Glutamatergic neuron (in vitro differentiated cells): ENCODE results near the gene NEK7. TPM values are rescaled to one million over a fixed set of nuclear protein-coding genes. Genes with fewer than 3 reads are reported as not detected.

Experiments used
- DNase-seq: peaks from one replicate; pipeline ENCODE4 v3.0.0; 2022
- H3K27ac Mint-ChIP-seq: one replicate; pipeline ENCODE4 v1.8.0; 2020; ENCODE audit warnings: mild to moderate bottlenecking, mixed read lengths, inconsistent platforms; ENCODE audit not compliant: unreplicated experiment
- H3K27me3 Mint-ChIP-seq: one replicate; pipeline ENCODE4 v1.8.0; 2020; ENCODE audit warnings: mild to moderate bottlenecking, moderate library complexity, mixed read lengths, inconsistent platforms; ENCODE audit not compliant: unreplicated experiment
- H3K36me3 Mint-ChIP-seq: one replicate; pipeline ENCODE4 v1.8.0; 2020; ENCODE audit warnings: mild to moderate bottlenecking, mixed read lengths, inconsistent platforms; ENCODE audit not compliant: unreplicated experiment
- H3K4me1 Mint-ChIP-seq: one replicate; pipeline ENCODE4 v1.8.0; 2020; ENCODE audit warnings: mild to moderate bottlenecking, low read depth, mixed read lengths, inconsistent platforms; ENCODE audit not compliant: unreplicated experiment
- H3K4me3 Mint-ChIP-seq: one replicate; pipeline ENCODE4 v1.8.0; 2020; ENCODE audit warnings: mild to moderate bottlenecking, mixed read lengths, inconsistent platforms; ENCODE audit not compliant: unreplicated experiment
- H3K9me3 Mint-ChIP-seq: one replicate; pipeline ENCODE4 v1.8.0; 2020; ENCODE audit warnings: mild to moderate bottlenecking, moderate library complexity, mixed read lengths, inconsistent platforms; ENCODE audit not compliant: unreplicated experiment
- total RNA-seq: library from RNA; stranded (reverse); fragmentation: NEBNext Ultra II Directional; extraction: Animal tissue kit (Norgen Biotek cat#: 25700); gene quantifications from one replicate; pipeline ENCODE4 v1.2.1, GENCODE V29; 2021; ENCODE audit not compliant: unreplicated experiment
- TF ChIP-seq, protein P1 (sequence below): fragments of 200-600 bp; sonication (generic); IDR thresholded peaks from one replicate; pipeline ENCODE4 v1.5.0; 2021; ENCODE audit not compliant: partially characterized antibody, unreplicated experiment

The NEK7 gene
- total RNA-seq, 1 donor from 2014 or later = 11.5 TPM

DNA sequence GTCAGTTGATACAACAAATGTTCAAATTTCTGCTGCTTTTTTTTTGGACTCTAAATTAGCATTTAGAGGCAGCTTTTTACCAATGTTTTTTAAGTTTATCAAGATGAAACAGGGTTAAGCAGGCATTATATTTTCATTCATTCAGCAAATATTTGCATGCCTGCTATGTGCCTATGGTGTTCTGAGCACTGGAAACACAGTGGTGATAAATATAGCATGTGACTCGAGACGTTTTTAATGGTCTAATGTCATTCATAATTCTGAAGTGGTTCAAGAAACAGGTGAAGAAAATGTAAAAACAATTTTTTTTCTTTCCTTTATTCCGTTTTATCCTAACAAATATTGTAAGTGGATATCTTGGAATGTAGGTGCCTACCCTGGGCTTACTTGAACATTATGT is 26.8 kb downstream of the NEK7 start:
- H3K4me3 Mint-ChIP-seq = no peak overlapping the region
- TF ChIP-seq, protein P1, sequence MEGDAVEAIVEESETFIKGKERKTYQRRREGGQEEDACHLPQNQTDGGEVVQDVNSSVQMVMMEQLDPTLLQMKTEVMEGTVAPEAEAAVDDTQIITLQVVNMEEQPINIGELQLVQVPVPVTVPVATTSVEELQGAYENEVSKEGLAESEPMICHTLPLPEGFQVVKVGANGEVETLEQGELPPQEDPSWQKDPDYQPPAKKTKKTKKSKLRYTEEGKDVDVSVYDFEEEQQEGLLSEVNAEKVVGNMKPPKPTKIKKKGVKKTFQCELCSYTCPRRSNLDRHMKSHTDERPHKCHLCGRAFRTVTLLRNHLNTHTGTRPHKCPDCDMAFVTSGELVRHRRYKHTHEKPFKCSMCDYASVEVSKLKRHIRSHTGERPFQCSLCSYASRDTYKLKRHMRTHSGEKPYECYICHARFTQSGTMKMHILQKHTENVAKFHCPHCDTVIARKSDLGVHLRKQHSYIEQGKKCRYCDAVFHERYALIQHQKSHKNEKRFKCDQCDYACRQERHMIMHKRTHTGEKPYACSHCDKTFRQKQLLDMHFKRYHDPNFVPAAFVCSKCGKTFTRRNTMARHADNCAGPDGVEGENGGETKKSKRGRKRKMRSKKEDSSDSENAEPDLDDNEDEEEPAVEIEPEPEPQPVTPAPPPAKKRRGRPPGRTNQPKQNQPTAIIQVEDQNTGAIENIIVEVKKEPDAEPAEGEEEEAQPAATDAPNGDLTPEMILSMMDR = no peak

DNA sequence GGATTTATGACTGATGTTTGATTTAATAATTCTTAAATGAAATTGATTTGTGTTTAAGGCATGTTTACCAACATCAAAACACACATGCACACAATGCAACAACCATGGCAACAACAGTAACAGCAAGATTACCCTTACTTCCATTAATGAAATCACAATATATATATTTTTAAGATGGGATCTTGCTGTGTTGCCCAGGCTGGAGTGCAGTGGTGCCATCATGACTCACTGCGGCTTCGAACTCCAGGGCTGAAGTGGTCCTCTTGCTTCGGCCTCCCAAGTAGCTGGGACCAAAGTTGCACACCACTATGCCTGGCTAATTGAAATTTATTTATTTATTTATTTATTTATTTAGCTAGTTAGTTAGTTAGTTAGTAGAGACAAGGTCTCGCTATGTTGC is 27.7 kb downstream of the NEK7 start:
- DNase-seq = no peak
- H3K9me3 Mint-ChIP-seq = no peaks in the 10 kb centered on the region
- TF ChIP-seq, protein P1 = no peak
- H3K4me3 Mint-ChIP-seq = no peak overlapping the region
- H3K27ac Mint-ChIP-seq = no peak overlapping the region
- H3K27me3 Mint-ChIP-seq = no peaks in the 10 kb centered on the region
- H3K36me3 Mint-ChIP-seq = no peaks in the 10 kb centered on the region
- H3K4me1 Mint-ChIP-seq = peaks cover 11% of the 10 kb centered on the region

More for the DNA sequence above, 26.8 kb downstream of the NEK7 start:
- Mint-ChIP-seq H3K9me3 (no peaks in the 10 kb centered on the region), H3K27me3 (no peaks in the 10 kb centered on the region), H3K4me1 (peaks cover 15% of the 10 kb centered on the region), H3K27ac (no peak overlapping the region), H3K36me3 (no peaks in the 10 kb centered on the region)
- no peak for DNase-seq

DNA sequence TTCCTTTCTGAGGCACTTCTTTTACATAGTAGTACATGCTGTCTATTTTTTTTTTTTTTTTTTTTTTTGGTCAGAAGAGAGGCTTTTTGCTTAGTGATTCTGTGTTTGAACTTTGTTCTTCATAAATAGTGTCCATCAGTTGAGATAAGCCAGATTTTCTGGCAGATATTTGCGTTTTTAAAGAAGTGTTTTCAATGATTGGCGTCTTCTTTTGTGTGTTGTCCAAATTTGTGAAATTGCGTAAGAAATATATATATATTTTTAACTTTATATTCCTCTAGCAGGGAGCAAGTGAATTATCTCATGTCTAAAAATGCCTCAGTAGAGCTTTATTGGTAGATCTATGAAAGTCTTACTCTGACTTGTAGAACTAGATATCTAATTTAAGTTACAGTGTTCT is 28.3 kb downstream of the NEK7 start:
- no peaks in the 10 kb centered on the region for H3K36me3 Mint-ChIP-seq
- no peak overlapping the region for H3K4me3 Mint-ChIP-seq
- peaks cover 4% of the 10 kb centered on the region for H3K4me1 Mint-ChIP-seq
- H3K9me3 Mint-ChIP-seq = no peaks in the 10 kb centered on the region
- TF ChIP-seq, protein P1 = no peak
- no peak overlapping the region for H3K27ac Mint-ChIP-seq
- DNase-seq = no peak
- H3K27me3 Mint-ChIP-seq = no peaks in the 10 kb centered on the region

DNA sequence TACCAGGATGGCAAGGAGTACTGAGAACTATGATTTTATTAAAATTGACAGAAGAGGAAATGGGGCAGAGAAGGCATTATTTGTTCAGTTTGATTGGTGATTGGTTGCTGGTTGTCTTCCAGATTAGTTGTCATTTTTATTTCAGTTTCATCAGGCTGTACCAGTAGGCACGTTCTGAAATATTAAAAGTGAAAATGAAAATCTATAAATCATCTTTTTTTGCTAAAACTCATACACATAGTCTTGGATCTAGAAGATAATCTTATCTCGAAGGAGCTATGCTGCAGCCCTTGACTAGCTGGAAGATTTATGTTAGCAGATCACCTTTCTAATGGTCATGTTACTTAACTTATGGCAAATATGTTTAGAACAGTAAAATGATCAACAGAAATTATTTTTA is 29.0 kb downstream of the NEK7 start:
- H3K27me3 Mint-ChIP-seq = no peaks in the 10 kb centered on the region
- no peaks in the 10 kb centered on the region for H3K9me3 Mint-ChIP-seq
- no peak for DNase-seq
- H3K4me1 Mint-ChIP-seq = no peaks in the 10 kb centered on the region
- no peak overlapping the region for H3K4me3 Mint-ChIP-seq
- H3K36me3 Mint-ChIP-seq = no peaks in the 10 kb centered on the region
- TF ChIP-seq, protein P1 = no peak
- H3K27ac Mint-ChIP-seq = no peak overlapping the region

DNA sequence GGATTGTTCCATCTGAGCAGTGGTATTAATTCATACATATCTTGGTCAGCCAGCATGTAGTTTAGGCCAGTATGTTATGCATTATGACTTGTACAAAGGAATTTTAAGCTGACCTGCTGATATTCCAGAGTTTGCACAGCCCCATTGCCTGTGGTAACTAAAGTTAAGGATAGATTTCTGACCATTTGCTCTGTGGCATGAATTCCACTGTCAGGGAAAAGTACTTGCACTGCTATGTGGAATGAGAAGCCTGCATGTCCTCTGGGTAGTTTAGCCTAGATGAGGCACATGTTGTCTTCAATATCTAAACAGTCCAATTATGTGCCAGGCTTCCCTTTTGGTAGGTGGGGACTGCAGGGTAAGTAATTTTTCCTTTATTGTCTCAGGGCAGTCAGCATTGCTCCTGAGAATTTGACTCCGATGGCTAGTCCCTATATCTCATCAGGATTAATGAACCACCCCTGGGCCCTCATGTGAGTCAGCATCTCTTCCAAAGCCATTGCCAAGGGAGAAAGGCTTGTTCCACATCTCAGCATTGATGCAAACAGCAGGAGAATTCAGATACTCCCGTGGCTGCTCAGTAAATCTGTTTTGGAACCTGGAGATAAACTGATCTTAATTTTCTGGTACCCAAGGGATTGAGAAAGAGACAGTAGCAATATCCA is 30.2 kb downstream of the NEK7 start:
- H3K27ac Mint-ChIP-seq = no peak overlapping the region
- H3K4me1 Mint-ChIP-seq = no peaks in the 10 kb centered on the region
- H3K4me3 Mint-ChIP-seq = no peak overlapping the region
- no peak for DNase-seq
- H3K36me3 Mint-ChIP-seq = no peaks in the 10 kb centered on the region
- H3K27me3 Mint-ChIP-seq = no peaks in the 10 kb centered on the region
- TF ChIP-seq, protein P1 = no peak
- no peaks in the 10 kb centered on the region for H3K9me3 Mint-ChIP-seq
